GM12873 (cell line): ENCODE results near the gene RAI2.

ENCODE experiments used
- TF ChIP-seq, protein P1 (sequence below): IDR thresholded peaks from 2 replicates; pipeline ENCODE4 v1.5.1; 2012; ENCODE audit warnings: low read depth, mild to moderate bottlenecking, moderate library complexity, low read length, control low read depth; ENCODE audit not compliant: insufficient read depth; ENCODE audit errors: missing control alignments

RAI2 gene

DNA sequence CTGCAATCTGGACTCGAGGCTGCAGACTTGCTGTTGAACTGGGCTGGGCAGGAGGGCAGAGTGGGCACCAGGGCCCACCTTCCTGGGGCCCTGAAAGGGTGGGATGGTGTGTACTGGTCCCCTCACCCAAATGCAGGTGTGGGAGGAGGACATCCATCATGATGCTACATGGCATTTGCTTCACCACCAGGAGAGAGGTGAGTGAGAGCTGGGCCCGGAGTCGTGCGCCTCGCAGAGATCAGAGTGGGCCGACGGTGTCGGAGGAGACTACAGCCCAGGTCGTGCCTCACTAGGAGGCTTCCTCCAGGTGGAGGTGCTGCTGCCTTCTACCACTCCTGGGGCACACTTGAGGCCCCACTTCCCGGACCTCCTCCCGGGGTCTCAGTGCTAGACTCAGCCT lies 73.5 kb downstream of the RAI2 start:
- TF ChIP-seq, protein P1, sequence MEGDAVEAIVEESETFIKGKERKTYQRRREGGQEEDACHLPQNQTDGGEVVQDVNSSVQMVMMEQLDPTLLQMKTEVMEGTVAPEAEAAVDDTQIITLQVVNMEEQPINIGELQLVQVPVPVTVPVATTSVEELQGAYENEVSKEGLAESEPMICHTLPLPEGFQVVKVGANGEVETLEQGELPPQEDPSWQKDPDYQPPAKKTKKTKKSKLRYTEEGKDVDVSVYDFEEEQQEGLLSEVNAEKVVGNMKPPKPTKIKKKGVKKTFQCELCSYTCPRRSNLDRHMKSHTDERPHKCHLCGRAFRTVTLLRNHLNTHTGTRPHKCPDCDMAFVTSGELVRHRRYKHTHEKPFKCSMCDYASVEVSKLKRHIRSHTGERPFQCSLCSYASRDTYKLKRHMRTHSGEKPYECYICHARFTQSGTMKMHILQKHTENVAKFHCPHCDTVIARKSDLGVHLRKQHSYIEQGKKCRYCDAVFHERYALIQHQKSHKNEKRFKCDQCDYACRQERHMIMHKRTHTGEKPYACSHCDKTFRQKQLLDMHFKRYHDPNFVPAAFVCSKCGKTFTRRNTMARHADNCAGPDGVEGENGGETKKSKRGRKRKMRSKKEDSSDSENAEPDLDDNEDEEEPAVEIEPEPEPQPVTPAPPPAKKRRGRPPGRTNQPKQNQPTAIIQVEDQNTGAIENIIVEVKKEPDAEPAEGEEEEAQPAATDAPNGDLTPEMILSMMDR = no peak

DNA sequence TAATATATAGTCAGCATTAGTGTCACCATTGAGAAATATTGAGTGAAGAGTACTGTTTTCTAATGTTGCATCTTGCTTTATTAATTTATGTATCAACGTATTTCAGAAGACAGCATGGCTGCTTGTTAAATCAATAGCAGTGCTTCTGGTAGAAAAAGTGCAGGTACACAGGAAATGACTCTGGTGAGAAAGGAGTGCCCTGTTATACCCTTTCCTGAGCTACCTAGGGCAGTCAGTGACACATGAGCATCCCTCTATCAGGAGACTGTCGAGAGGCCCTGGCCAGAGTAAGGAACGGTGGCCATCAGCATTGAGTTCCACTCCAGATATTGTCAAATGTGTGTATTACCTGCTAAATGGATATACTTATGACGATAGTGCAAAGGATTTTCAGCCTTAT lies 81.7 kb downstream of the RAI2 start:
- TF ChIP-seq, protein P1 = no peak

DNA sequence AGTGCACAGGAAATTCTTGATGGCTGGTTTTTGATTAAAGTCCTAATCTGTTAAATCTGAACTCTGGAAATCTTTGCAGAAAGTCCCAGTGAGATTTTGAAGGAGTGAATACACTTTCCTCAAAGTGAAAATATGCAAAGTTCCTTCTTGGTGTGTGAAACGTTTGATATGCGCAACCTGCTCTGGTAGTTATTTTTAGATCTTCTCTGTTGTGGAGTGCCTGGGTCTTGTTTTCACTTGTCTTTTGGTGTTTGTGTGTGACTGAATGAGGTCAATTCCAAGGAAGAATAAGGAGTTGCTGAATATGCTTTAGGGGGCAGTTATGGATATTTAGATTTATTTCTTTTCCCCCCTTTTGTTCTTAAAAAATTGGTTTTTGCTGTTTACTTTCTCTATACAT lies 82.1 kb downstream of the RAI2 start:
- TF ChIP-seq, protein P1 = no peak

DNA sequence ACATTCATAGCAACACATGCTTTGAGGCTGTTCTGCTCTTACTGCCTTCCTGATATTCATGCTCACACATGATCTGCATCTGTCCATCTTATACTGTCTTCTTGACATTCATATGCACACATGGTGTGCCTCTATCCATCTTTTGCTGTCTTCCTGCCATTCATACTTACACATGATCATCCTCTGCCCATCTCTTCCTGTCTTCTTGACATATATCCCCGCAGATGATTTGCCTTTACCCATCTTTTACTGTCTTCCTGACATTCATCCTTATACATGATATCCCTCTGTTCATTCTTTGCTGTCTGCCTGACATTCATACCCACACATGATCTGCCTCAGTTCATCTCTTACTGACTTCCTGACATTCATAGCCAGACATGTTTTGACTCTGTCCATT lies 87.0 kb downstream of the RAI2 start:
- TF ChIP-seq, protein P1 = no peak

DNA sequence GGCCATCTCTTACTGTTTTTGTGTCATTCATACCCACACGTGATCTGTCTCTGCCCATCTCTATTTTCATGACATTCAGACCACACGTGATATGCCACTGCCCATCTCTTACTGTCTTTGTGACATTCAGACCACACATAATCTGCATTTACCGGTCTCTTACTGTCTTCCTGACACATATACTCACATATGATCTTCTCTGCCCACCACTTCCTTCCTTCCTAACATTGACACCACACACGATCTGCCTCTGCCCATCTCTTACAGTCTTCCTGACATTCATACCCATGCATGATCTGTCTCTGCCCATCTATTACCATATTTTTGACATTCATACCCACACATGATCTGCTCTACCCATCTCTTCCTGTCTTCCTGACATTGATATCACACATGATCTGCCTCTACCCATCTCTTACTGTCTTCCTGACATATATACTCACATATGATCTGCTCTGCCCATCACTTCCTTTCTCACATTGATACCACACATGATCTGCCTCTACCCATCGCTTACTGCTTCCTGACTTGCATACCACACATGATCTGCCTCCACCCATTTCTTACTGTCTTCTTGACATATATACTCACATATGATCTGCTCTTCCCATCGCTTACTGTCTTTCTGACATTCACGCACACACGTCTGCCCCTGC lies 87.7 kb downstream of the RAI2 start:
- TF ChIP-seq, protein P1 = no peak

DNA sequence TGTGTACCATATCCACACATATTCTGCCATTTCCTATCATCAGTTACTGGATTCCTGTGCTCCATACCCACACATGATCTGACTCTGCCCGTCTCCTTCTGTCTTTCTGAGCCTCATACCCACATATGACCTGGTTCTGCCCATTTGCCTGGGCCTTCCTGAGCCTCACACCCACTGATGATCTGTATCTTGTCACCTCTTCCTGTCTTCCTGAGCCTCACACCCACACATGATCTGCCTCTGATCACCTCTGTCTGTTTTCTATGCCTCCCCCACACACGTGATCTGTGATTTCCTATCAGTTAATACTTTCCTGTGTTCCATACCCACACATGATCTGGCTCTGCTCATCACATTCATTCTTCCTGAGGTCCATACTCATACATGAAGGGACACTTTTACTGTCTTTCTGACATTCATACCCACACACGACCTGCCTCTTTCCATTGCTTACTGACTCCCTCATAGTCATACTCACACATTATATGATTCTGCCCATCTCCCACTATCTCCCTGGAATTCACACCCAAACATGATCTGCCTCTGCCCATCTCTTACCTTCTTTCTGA lies 91.3 kb downstream of the RAI2 start:
- TF ChIP-seq, protein P1 = no peak

DNA sequence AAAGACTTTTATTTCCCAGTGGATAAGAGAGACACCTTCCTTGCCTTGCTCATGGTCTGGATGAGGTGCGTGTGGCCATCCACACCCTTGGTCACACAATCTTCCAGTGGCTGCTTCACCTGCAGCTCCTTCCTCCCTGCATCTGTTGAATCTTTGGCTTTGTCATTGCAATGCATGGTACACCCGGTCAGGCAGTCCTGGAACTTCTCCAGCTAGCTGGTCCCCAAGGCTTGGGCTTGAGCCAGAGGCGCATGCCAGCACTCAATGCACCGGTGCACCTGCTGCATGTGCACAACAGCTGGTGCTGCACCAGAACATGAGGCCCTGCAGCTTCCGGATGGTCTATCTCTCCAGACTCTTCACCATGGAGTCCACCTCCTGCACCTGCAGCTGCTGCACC lies 92.1 kb downstream of the RAI2 start:
- TF ChIP-seq, protein P1 = no peak
